Mammary epithelial cell (primary cell): ENCODE results near the gene KRAS.

Experiments used
- CTCF ChIP-seq, 2 donors: IDR thresholded peaks in 1 of 2; conservative IDR thresholded peaks in 1 of 2; 2 replicates each; pipeline ENCODE4 v1.5.1; 2011 to 2012; ENCODE audit warnings: inconsistent platforms in 2 of 2, low read length in 2 of 2, mild to moderate bottlenecking in 2 of 2, control low read depth in 1 of 2, low read depth in 1 of 2; ENCODE audit not compliant: insufficient read depth in 1 of 2; ENCODE audit errors: extremely low read depth in 1 of 2
- EZH2 ChIP-seq: IDR thresholded peaks from 2 replicates; pipeline ENCODE4 v1.6.1; 2012; ENCODE audit warnings: low read length, inconsistent platforms, borderline replicate concordance

GRCh38 chr12:25287610-25288009 is 36.9 kb upstream of the KRAS start:
- TF ChIP-seq CTCF (conservative IDR thresholded peaks at IDR 0.05 in 1 of 2, IDR thresholded peaks at IDR 0.05 in 1 of 2; ENCODE audit: extremely low read depth in 1 of 2, insufficient read depth in 1 of 2, low read depth in 1 of 2, low read length in 2 of 2) (no peak), EZH2 (no peak)
